Measurements from ENCODE around the gene TBC1D10A. TPM values are rescaled to one million over a fixed set of nuclear protein-coding genes. Genes with fewer than 3 reads are reported as not detected.

TBC1D10A gene
- total and polyA plus RNA-seq, 2 experiments from 2014 or later, result 3.3 to 8.8 TPM

- no peak for TF ChIP-seq ETS1 (IDR thresholded peaks at IDR 0.05)
- TF ChIP-seq EZH2 (IDR thresholded peaks at IDR 0.05; ENCODE audit: low read depth, unreplicated experiment), result no peak
- no peak for TF ChIP-seq NANOG (IDR thresholded peaks at IDR 0.05; ENCODE audit: borderline replicate concordance)
- TF ChIP-seq REST (IDR thresholded peaks at IDR 0.05; ENCODE audit: unreplicated experiment), result no peak
Observed at GRCh38 chr22:30283342-30283741, 43.4 kb downstream of the TBC1D10A start (continued).

- ATAC-seq, result no peak
- Mint-ChIP-seq H3K27ac (no peak overlapping the region), H3K4me1 (peaks cover 5% of the 10 kb centered on the region; the same call in 2 of the 3 replicates), H3K4me3 (no peak overlapping the region), H3K9me3 (no peaks in the 10 kb centered on the region), H3K36me3 (ENCODE audit: low read depth) (no peaks in the 10 kb centered on the region), H3K27me3 (ENCODE audit: insufficient read depth, low read depth, poor library complexity) (peaks cover 15% of the 10 kb centered on the region)
- TF ChIP-seq EZH2 (IDR thresholded peaks at IDR 0.05; ENCODE audit: low read depth, unreplicated experiment), result no peak
- no peak for TF ChIP-seq ETS1 (IDR thresholded peaks at IDR 0.05)
- no peak for TF ChIP-seq POLR2AphosphoS5 (IDR thresholded peaks at IDR 0.05; ENCODE audit: low read depth)
- H3K27me3 ChIP-seq (ENCODE audit: insufficient read depth), result no peaks in the 10 kb centered on the region
- H3K4me3 ChIP-seq, result no peak overlapping the region
- no peaks in the 10 kb centered on the region; the same call in 1 of the 2 replicates for H4K20me1 ChIP-seq (replicated peaks; ENCODE audit: insufficient read depth)
- no peaks in the 10 kb centered on the region for H3K36me3 ChIP-seq (ENCODE audit: insufficient read depth)
- no peaks in the 10 kb centered on the region for H3K9me2 ChIP-seq (ENCODE audit: insufficient read depth)
- no peak for DNase-seq (ENCODE audit: low spot score)
- H3K79me2 ChIP-seq (replicated peaks; ENCODE audit: insufficient read depth), result no peaks in the 10 kb centered on the region
- H3F3A ChIP-seq (replicated peaks; ENCODE audit: low read depth), result peaks cover 3% of the 10 kb centered on the region; the same call in 1 of the 2 replicates
- H3K27ac ChIP-seq (ENCODE audit: low read depth), result no peak overlapping the region
- 0 out of 2 replicates have a peak, but pooled peaks cover 4% of the 10 kb centered on the region for H3K4me1 ChIP-seq (ENCODE audit: insufficient read depth)
- no peak overlapping the region for H3K4me2 ChIP-seq
- no peak overlapping the region for H2AFZ ChIP-seq
Observed at GRCh38 chr22:30282616-30283046, 44.1 kb downstream of the TBC1D10A start.

DNA sequence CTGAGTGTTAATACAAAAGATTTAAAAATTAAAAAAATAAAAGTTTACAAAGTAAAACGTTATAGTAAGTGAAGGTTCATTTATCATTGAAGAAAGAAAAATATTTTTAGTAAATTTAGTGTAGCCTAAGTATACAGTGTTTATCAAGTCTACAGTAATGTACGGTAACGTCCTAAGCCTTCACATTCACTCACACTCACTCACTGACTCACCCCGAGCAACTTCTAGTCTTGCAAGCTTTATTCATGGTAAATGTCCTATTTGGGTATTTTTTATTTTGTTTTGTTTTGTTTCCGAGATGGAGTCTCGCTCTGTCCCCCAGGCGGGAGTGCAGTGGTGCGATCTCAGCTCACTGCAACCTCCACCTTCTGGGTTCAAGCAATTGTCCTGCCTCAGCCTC is 46.2 kb downstream of the TBC1D10A start:
- no peak overlapping the region for H3K4me2 ChIP-seq
- H3K4me3 Mint-ChIP-seq, result no peak overlapping the region
- H3K9me3 Mint-ChIP-seq, result no peaks in the 10 kb centered on the region
- H3K4me1 ChIP-seq (ENCODE audit: insufficient read depth), result 0 out of 2 replicates have a peak, but pooled peaks cover 4% of the 10 kb centered on the region
- H3K27me3 ChIP-seq (ENCODE audit: insufficient read depth), result no peaks in the 10 kb centered on the region
- H3K79me2 ChIP-seq (replicated peaks; ENCODE audit: insufficient read depth), result no peaks in the 10 kb centered on the region
- H3K36me3 ChIP-seq (ENCODE audit: insufficient read depth), result no peaks in the 10 kb centered on the region
- no peaks in the 10 kb centered on the region for H3F3A ChIP-seq (replicated peaks; ENCODE audit: low read depth)
- no peak overlapping the region for H3K27ac ChIP-seq (ENCODE audit: low read depth)
- H2AFZ ChIP-seq, result no peak overlapping the region
- H3K27me3 Mint-ChIP-seq (ENCODE audit: insufficient read depth, low read depth, poor library complexity), result peaks cover 17% of the 10 kb centered on the region
- ATAC-seq, result no peak
- peaks cover 9% of the 10 kb centered on the region for H3K4me1 Mint-ChIP-seq
- H3K4me3 ChIP-seq, result no peak overlapping the region
- no peaks in the 10 kb centered on the region for H4K20me1 ChIP-seq (replicated peaks; ENCODE audit: insufficient read depth)
- H3K27ac Mint-ChIP-seq, result no peak overlapping the region
- H3K36me3 Mint-ChIP-seq (ENCODE audit: low read depth), result no peaks in the 10 kb centered on the region
- no peaks in the 10 kb centered on the region for H3K9me2 ChIP-seq (ENCODE audit: insufficient read depth)
- no peak for DNase-seq (ENCODE audit: low spot score)
- TF ChIP-seq ZNF462 (CRISPR knock-in tag; IDR thresholded peaks at IDR 0.05), result no peak
